ENCODE data around the gene SMIM29. TPM values are rescaled to one million over a fixed set of nuclear protein-coding genes. Genes with fewer than 3 reads are reported as not detected.

The SMIM29 gene
- total RNA-seq, 1 donor from 2014 or later: 43.6 TPM

- no peak for TF ChIP-seq CTCF (conservative IDR thresholded peaks at IDR 0.05; ENCODE audit: low read depth, low read length)
- no peak for DNase-seq (ENCODE audit: low read depth)
- H3K4me3 ChIP-seq (ENCODE audit: low read depth, low read length): no peak overlapping the region
Observed at GRCh38 chr6:34284563-34285447, 36.0 kb upstream of the SMIM29 start.

- no peak for DNase-seq (ENCODE audit: low read depth)
- no peak overlapping the region for H3K4me3 ChIP-seq (ENCODE audit: low read depth, low read length)
- TF ChIP-seq CTCF (conservative IDR thresholded peaks at IDR 0.05; ENCODE audit: low read depth, low read length): no peak
Observed at GRCh38 chr6:34281702-34282334, 33.0 kb upstream of the SMIM29 start.

GRCh38 chr6:34280216-34280615 lies 31.4 kb upstream of the SMIM29 start:
- TF ChIP-seq CTCF (conservative IDR thresholded peaks at IDR 0.05; ENCODE audit: low read depth, low read length): no peak
- no peak for DNase-seq (ENCODE audit: low read depth)
- H3K4me3 ChIP-seq (ENCODE audit: low read depth, low read length): no peak overlapping the region

GRCh38 chr6:34278833-34279232 lies 30.0 kb upstream of the SMIM29 start:
- DNase-seq (ENCODE audit: low read depth): no peak
- no peak for TF ChIP-seq CTCF (conservative IDR thresholded peaks at IDR 0.05; ENCODE audit: low read depth, low read length)
- no peak overlapping the region for H3K4me3 ChIP-seq (ENCODE audit: low read depth, low read length)

GRCh38 chr6:34277763-34278112 lies 28.9 kb upstream of the SMIM29 start:
- no peak overlapping the region for H3K4me3 ChIP-seq (ENCODE audit: low read depth, low read length)
- no peak for DNase-seq (ENCODE audit: low read depth)
- no peak for TF ChIP-seq CTCF (conservative IDR thresholded peaks at IDR 0.05; ENCODE audit: low read depth, low read length)

GRCh38 chr6:34276881-34277762 lies 28.3 kb upstream of the SMIM29 start:
- TF ChIP-seq CTCF (conservative IDR thresholded peaks at IDR 0.05; ENCODE audit: low read depth, low read length): no peak
- DNase-seq (ENCODE audit: low read depth): no peak
- H3K4me3 ChIP-seq (ENCODE audit: low read depth, low read length): no peak overlapping the region
